ENCODE results near the gene ACP7. TPM values are rescaled to one million over a fixed set of nuclear protein-coding genes. Genes with fewer than 3 reads are reported as not detected.
A peak's percentile ranks its signal among the peaks of the same experiment; 100 is the strongest.

ACP7 gene
- total and polyA plus RNA-seq, 2 of the 8 experiments (the other 6 are each of a cell fraction or from before 2014, with no cell fraction given), result 0.27 to 0.50 TPM

DNA sequence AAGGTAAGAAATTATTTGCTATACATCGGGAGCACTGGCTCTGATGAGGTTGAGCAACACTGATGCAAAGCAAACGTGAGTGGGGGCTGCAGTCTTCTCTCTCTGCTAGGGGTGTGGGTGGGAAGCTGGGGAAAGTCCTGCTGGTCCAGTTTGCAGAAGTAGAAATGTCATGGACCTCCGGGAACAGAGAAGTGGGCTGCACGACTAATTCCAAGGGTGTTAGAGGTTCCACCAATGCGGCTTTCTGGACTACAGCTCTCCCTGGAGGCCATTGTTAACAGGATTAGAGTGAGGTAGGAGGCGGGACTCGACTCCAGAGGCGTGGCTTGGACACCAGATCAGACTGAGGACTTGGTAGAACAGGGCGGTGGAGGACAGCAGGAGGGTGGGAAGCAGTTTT is 46.1 kb upstream of the ACP7 start:
- ChIA-PET POLR2A (ENCODE audit: partially characterized antibody) (interaction anchor here (0.8 to 1.3 kb wide), 2 partner anchors 70 to 82 kb away, joined by 3 to 5 read pairs; no protein-coding TSS in a partner anchor), CTCF (ENCODE audit: partially characterized antibody) (interaction anchor here (0.6 to 4.9 kb wide), 10 partner anchors 14 to 161 kb away, joined by 3 to 23 read pairs (median 4); no protein-coding TSS in a partner anchor)
- Histone ChIP-seq H2BK12ac (ENCODE audit: low read depth, low read length) (peak overlapping the region; percentile 27; the same call in 1 of the 2 replicates), H3K4ac (replicated peaks; ENCODE audit: insufficient read length, low read depth, low read length) (no peak overlapping the region), H3K18ac (ENCODE audit: extremely low read depth, low read length) (no peak overlapping the region; the same call in 1 of the 2 replicates), H4K20me1 (replicated peaks in 1 of 2; ENCODE audit: control insufficient read depth in 1 of 2, insufficient read depth in 2 of 2, low read length in 2 of 2) (no peaks in the 10 kb centered on the region), H3K27ac (ENCODE audit: low read depth, low read length) (no peak overlapping the region), H3K4me3 (ENCODE audit: extremely low read depth in 1 of 4, insufficient read depth in 2 of 4, low read depth in 3 of 4, low read length in 4 of 4) (no peak overlapping the region), H4K5ac (ENCODE audit: insufficient read length, low read depth, low read length) (no peak overlapping the region), H3K9me3 (ENCODE audit: insufficient read depth in 2 of 2, low read depth in 1 of 2, low read length in 1 of 2) (no peaks in the 10 kb centered on the region), H3K36me3 (ENCODE audit: control insufficient read depth in 2 of 4, insufficient read depth in 4 of 4, low read length in 3 of 4) (no peaks in the 10 kb centered on the region), H3K4me2 (ENCODE audit: insufficient read depth in 1 of 2, low read depth in 2 of 2, low read length in 2 of 2) (peak overlapping the region in 1 of 2 experiments; percentile 17; a peak in 2 of 4 replicates), H3K14ac (ENCODE audit: insufficient read length) (no peak overlapping the region), H2BK120ac (replicated peaks; ENCODE audit: low read depth, low read length) (no peak overlapping the region), H3K4me1 (replicated peaks in 1 of 4; ENCODE audit: control insufficient read depth in 3 of 4, insufficient read depth in 4 of 4, low read length in 3 of 4) (no peaks in the 10 kb centered on the region), H3K79me1 (ENCODE audit: low read depth, low read length) (no peaks in the 10 kb centered on the region), H3K79me2 (ENCODE audit: control insufficient read depth in 1 of 2, insufficient read depth in 2 of 2, low read length in 2 of 2) (no peaks in the 10 kb centered on the region), H2BK15ac (ENCODE audit: low read length) (no peak overlapping the region), H3K56ac (replicated peaks; ENCODE audit: insufficient read length, low read depth, low read length) (no peak overlapping the region), H2BK5ac (ENCODE audit: low read depth, low read length) (no peak overlapping the region; the same call in 1 of the 2 replicates), H3K9ac (replicated peaks in 1 of 4; ENCODE audit: extremely low read depth in 1 of 4, low read depth in 3 of 4, low read length in 3 of 4) (no peak overlapping the region), H4K8ac (ENCODE audit: extremely low read depth, insufficient read depth, low read length) (no peak overlapping the region), H3K23ac (ENCODE audit: insufficient read length) (no peak overlapping the region), H2AFZ (ENCODE audit: low read length) (peak overlapping the region; percentile 96), H3K27me3 (replicated peaks in 1 of 4; ENCODE audit: control insufficient read depth in 3 of 4, extremely low read depth in 1 of 4, insufficient read depth in 3 of 4, low read length in 3 of 4) (0 out of 7 replicates have a peak, but pooled peaks cover 0 to 2% (median 0%) of the 10 kb centered on the region in 4 experiments), H2BK20ac (ENCODE audit: low read length) (no peak overlapping the region), H2AK5ac (ENCODE audit: low read depth, low read length) (no peak overlapping the region), H4K91ac (replicated peaks; ENCODE audit: insufficient read length, low read length) (no peak overlapping the region), H3K23me2 (ENCODE audit: low read depth, low read length) (no peaks in the 10 kb centered on the region)
- peak in 1 of 2 experiments; percentile 67 for DNase-seq (ENCODE audit: low read depth in 1 of 2, low spot score in 2 of 2)
- WGBS, 2 experiments (ENCODE audit: extremely low coverage in 1 of 2, insufficient coverage in 1 of 2, insufficient read length in 1 of 2, insufficient replicate concordance in 2 of 2, low coverage in 1 of 2, low lambda C conversion rate in 2 of 2, missing lambda C conversion rate in 1 of 2), result 39% methylated on average over 9 of the region's 9 CpGs; no CpG with 5 or more reads in 1 of the 2 experiments
- peak; percentile 19 for FAIRE-seq
- TF ChIP-seq YY1 (IDR thresholded peaks at IDR 0.05; ENCODE audit: low read depth, low read length) (peak; percentile 70; the same call in 1 of the 2 replicates), BCL11A (IDR thresholded peaks at IDR 0.05; ENCODE audit: low read depth in 2 of 2, low read length in 2 of 2) (no peak), NANOG (IDR thresholded peaks at IDR 0.05; ENCODE audit: insufficient read depth, low read depth, low read length, poor library complexity, severe bottlenecking) (no peak), ATF3 (IDR thresholded peaks at IDR 0.05; ENCODE audit: insufficient read depth, low read depth, low read length) (no peak), TBP (IDR thresholded peaks at IDR 0.05; ENCODE audit: low read depth, low read length) (0 out of 2 replicates have a peak, but pooled peaks have one; percentile 32), RAD21 (IDR thresholded peaks at IDR 0.05 in 1 of 2, conservative IDR thresholded peaks at IDR 0.05 in 1 of 2; ENCODE audit: low read depth in 2 of 2, low read length in 2 of 2) (peak; percentile 31 to 46; a peak in 3 of 4 replicates), CTCF (IDR thresholded peaks at IDR 0.05; ENCODE audit: control extremely low read depth in 1 of 3, insufficient read depth in 1 of 3, low read depth in 1 of 3, low read length in 3 of 3) (peak in 2 of 3 experiments; percentile 14 to 27; a peak in 2 of 4 replicates), RNF2 (IDR thresholded peaks at IDR 0.05; ENCODE audit: borderline replicate concordance, low read depth, low read length, missing control alignments, poor library complexity, severe bottlenecking) (no peak)
